ENCODE measurements around the gene MPO.

MPO gene

DNA sequence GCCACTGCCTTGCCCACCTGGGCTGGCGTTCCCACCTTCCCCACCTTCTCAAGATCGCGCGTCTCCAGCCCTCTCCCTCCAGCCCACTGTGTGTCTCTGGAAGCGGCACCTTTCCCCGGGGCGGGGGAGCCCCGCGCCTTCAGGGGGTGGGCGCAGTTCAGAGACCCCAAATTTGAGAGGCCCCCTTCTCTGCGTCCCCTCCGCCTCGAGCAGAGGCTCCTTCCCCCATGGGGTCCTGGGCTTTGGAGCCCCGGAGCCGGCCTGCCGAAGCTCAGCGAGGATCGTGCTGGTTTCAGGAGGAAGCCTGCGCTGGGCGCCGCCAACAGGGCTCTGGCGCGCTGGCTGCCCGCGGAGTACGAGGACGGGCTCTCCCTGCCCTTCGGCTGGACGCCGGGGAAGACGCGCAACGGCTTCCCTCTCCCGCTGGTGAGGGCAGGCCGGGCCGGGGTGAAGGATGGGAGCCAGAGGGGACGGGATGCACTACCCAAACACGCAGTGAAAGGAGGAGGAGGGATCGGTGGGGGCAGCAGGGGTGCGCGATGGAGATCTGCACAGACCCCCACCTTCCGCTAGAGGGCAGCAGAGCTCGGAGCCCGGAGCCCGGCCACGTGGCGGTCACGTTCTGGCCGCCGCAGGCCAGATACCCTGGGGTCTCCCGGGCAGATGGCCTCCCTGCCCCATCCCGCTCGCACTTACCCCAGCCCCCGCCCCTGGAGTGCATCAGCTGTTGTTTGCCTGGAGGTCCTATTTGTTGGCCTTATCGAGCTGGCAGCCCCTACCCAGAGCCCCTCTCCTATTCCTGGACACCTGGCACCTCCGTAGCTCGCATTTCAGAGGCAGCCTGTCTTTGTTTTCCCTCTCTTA is 31.2 kb downstream of the MPO start:
- peak overlapping the region; percentile 30 to 79 (median 63) for H3K4me3 ChIP-seq (ENCODE audit: control insufficient read depth in 1 of 7, extremely low read depth in 1 of 7, insufficient read depth in 4 of 7, low read depth in 2 of 7, low read length in 6 of 7)
- H3K27me3 ChIP-seq (replicated peaks in 2 of 5; ENCODE audit: control insufficient read depth in 4 of 5, insufficient read depth in 5 of 5, low read length in 4 of 5), result peaks cover 0 to 19% (median 4%) of the 10 kb centered on the region in 5 experiments
- H3K36me3 ChIP-seq (ENCODE audit: control insufficient read depth in 4 of 4, insufficient read depth in 4 of 4, low read length in 3 of 4), result no peaks in the 10 kb centered on the region
- POLR2A ChIA-PET, result interaction anchor here (1.2 kb wide), 1 partner anchor 30 kb away, joined by 3 read pairs; the partner anchor contains the start of gene MKS1
- H3K9me3 ChIP-seq (ENCODE audit: control extremely low read depth in 1 of 5, control insufficient read depth in 4 of 5, insufficient read depth in 2 of 5, low read depth in 1 of 5, low read length in 4 of 5), result no peaks in the 10 kb centered on the region
- CTCF ChIA-PET, result interaction anchor here (0.7 to 2.1 kb wide), 20 partner anchors 13 to 254 kb away, joined by 3 to 10 read pairs (median 3); no protein-coding TSS in a partner anchor
- 6% methylated on average over 52 of the region's 57 CpGs for WGBS (ENCODE audit: insufficient coverage)
- DNase-seq, result peak; percentile 46 to 67 (median 66)
- peaks cover 0 to 19% (median 15%) of the 10 kb centered on the region in 4 experiments for H3K4me1 ChIP-seq (ENCODE audit: control extremely low read depth in 1 of 4, control insufficient read depth in 4 of 4, insufficient read depth in 4 of 4, low read length in 3 of 4)
- no peak overlapping the region for H3K27ac ChIP-seq (ENCODE audit: insufficient read depth in 1 of 2, low read depth in 1 of 2, low read length in 2 of 2, poor library complexity in 1 of 2, severe bottlenecking in 2 of 2)

DNA sequence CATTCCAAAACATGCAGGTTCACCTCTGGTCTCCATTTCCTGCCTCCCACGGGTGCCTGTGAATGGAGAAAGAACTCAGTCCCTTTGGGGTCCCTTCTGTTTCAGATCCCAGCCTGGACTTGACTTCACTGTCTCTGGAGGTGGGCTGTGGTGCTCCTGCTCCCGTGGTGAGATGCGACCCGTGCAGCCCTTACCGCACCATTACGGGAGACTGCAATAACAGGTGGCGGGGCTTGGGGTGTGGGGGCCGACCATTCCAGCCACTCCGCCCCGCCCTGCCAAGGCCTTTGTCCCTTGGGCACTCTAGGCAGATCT is 31.8 kb downstream of the MPO start:
- POLR2A ChIA-PET, result interaction anchor here (1.2 kb wide), 1 partner anchor 30 kb away, joined by 3 read pairs; the partner anchor contains the start of gene MKS1
- Histone ChIP-seq H3K27me3 (replicated peaks in 2 of 5; ENCODE audit: control insufficient read depth in 4 of 5, insufficient read depth in 5 of 5, low read length in 4 of 5) (peaks cover 0 to 19% (median 4%) of the 10 kb centered on the region in 5 experiments), H3K36me3 (ENCODE audit: control insufficient read depth in 4 of 4, insufficient read depth in 4 of 4, low read length in 3 of 4) (no peaks in the 10 kb centered on the region), H3K4me3 (ENCODE audit: control insufficient read depth in 1 of 7, extremely low read depth in 1 of 7, insufficient read depth in 4 of 7, low read depth in 2 of 7, low read length in 6 of 7) (peak overlapping the region in 5 of 7 experiments; percentile 42 to 79 (median 63)), H3K9me3 (ENCODE audit: control extremely low read depth in 1 of 5, control insufficient read depth in 4 of 5, insufficient read depth in 2 of 5, low read depth in 1 of 5, low read length in 4 of 5) (no peaks in the 10 kb centered on the region), H3K27ac (ENCODE audit: insufficient read depth in 1 of 2, low read depth in 1 of 2, low read length in 2 of 2, poor library complexity in 1 of 2, severe bottlenecking in 2 of 2) (no peak overlapping the region), H3K4me1 (ENCODE audit: control extremely low read depth in 1 of 4, control insufficient read depth in 4 of 4, insufficient read depth in 4 of 4, low read length in 3 of 4) (peaks cover 0 to 19% (median 15%) of the 10 kb centered on the region in 4 experiments)
- CTCF ChIA-PET, result interaction anchor here (1.0 to 2.1 kb wide), 9 partner anchors 16 to 255 kb away, joined by 3 to 10 read pairs (median 3); no protein-coding TSS in a partner anchor
- 42% methylated on average over 9 of the region's 10 CpGs for WGBS (ENCODE audit: insufficient coverage)
- no peak for DNase-seq

- 67% methylated on average over 9 of the region's 10 CpGs for WGBS (ENCODE audit: insufficient coverage)
- Histone ChIP-seq H3K36me3 (ENCODE audit: control insufficient read depth in 4 of 4, insufficient read depth in 4 of 4, low read length in 3 of 4) (no peaks in the 10 kb centered on the region), H3K4me3 (ENCODE audit: control insufficient read depth in 1 of 7, extremely low read depth in 1 of 7, insufficient read depth in 4 of 7, low read depth in 2 of 7, low read length in 6 of 7) (no peak overlapping the region), H3K4me1 (ENCODE audit: control extremely low read depth in 1 of 4, control insufficient read depth in 4 of 4, insufficient read depth in 4 of 4, low read length in 3 of 4) (peaks cover 0 to 19% (median 15%) of the 10 kb centered on the region in 4 experiments), H3K9me3 (ENCODE audit: control extremely low read depth in 1 of 5, control insufficient read depth in 4 of 5, insufficient read depth in 2 of 5, low read depth in 1 of 5, low read length in 4 of 5) (no peaks in the 10 kb centered on the region), H3K27ac (ENCODE audit: insufficient read depth in 1 of 2, low read depth in 1 of 2, low read length in 2 of 2, poor library complexity in 1 of 2, severe bottlenecking in 2 of 2) (no peak overlapping the region), H3K27me3 (replicated peaks in 2 of 5; ENCODE audit: control insufficient read depth in 4 of 5, insufficient read depth in 5 of 5, low read length in 4 of 5) (peaks cover 0 to 19% (median 6%) of the 10 kb centered on the region in 5 experiments)
- POLR2A ChIA-PET, result no interaction called here
- CTCF ChIA-PET, result interaction anchor here (0.7 to 2.4 kb wide), 10 partner anchors 9 to 256 kb away, joined by 3 to 7 read pairs (median 4); partner anchors contain the start of genes LPO and MKS1
- peak in 1 of 3 donors; percentile 9 for DNase-seq
Measured at GRCh38 chr17:58247511-58248363, 33.0 kb downstream of the MPO start.

- CTCF ChIA-PET, result interaction anchor here (1.0 to 2.4 kb wide), 3 partner anchors 16 to 98 kb away, joined by 3 to 7 read pairs (median 3); partner anchors contain the start of gene MKS1
Measured at GRCh38 chr17:58246781-58247180, 34.0 kb downstream of the MPO start.

DNA sequence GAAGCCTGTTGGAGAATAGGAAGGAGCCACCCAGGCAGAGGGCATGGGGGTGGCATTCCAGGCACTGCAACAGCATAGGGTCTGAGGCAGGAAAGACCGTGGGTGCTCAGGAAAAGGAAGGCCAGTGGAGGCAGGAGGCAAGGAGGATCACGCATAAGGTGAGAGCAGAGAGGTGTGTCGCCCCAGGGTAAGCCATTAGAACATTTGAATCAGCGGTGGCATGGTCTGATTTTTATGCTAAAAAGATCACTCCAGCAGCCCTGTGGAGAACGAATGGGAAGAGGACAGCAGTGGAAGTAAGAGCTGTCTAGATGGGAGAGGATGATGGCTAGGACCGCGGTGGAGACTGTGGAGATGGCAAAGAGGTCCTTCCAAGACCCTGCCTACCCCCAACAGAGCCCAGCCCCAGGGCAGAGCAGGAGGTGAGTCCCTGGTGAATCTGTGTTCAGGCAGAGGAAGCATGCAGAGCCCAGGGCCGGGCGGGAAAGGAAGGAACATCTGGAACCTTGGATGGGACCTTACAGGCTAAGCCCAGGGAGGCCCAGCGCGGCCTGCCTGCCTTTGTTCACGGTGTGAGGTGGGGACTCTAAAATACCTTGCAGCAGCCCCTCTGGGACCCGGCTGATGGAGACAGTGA is 34.5 kb downstream of the MPO start:
- no peaks in the 10 kb centered on the region for H3K9me3 ChIP-seq (ENCODE audit: control extremely low read depth in 1 of 5, control insufficient read depth in 4 of 5, insufficient read depth in 2 of 5, low read depth in 1 of 5, low read length in 4 of 5)
- CTCF ChIA-PET, result interaction anchor here (1.0 to 2.4 kb wide), 2 partner anchors 15 to 27 kb away, joined by 3 to 7 read pairs; partner anchors contain the start of gene MKS1
- H3K4me3 ChIP-seq (ENCODE audit: control insufficient read depth in 1 of 7, extremely low read depth in 1 of 7, insufficient read depth in 4 of 7, low read depth in 2 of 7, low read length in 6 of 7), result no peak overlapping the region
- POLR2A ChIA-PET, result no interaction called here
- H3K36me3 ChIP-seq (ENCODE audit: control insufficient read depth in 4 of 4, insufficient read depth in 4 of 4, low read length in 3 of 4), result no peaks in the 10 kb centered on the region
- 88% methylated on average over 13 of the region's 13 CpGs for WGBS (ENCODE audit: insufficient coverage)
- no peak for DNase-seq
- peaks cover 0 to 19% (median 15%) of the 10 kb centered on the region in 4 experiments for H3K4me1 ChIP-seq (ENCODE audit: control extremely low read depth in 1 of 4, control insufficient read depth in 4 of 4, insufficient read depth in 4 of 4, low read length in 3 of 4)
- no peak overlapping the region for H3K27ac ChIP-seq (ENCODE audit: insufficient read depth in 1 of 2, low read depth in 1 of 2, low read length in 2 of 2, poor library complexity in 1 of 2, severe bottlenecking in 2 of 2)
- H3K27me3 ChIP-seq (replicated peaks in 2 of 5; ENCODE audit: control insufficient read depth in 4 of 5, insufficient read depth in 5 of 5, low read length in 4 of 5), result peaks cover 0 to 22% (median 13%) of the 10 kb centered on the region in 5 experiments

More at GRCh38 chr17:58246781-58247180, 34.0 kb downstream of the MPO start:
- POLR2A ChIA-PET, result no interaction called here
- Histone ChIP-seq H3K27me3 (replicated peaks in 2 of 5; ENCODE audit: control insufficient read depth in 4 of 5, insufficient read depth in 5 of 5, low read length in 4 of 5) (peaks cover 0 to 21% (median 9%) of the 10 kb centered on the region in 5 experiments), H3K4me3 (ENCODE audit: control insufficient read depth in 1 of 7, extremely low read depth in 1 of 7, insufficient read depth in 4 of 7, low read depth in 2 of 7, low read length in 6 of 7) (no peak overlapping the region), H3K27ac (ENCODE audit: insufficient read depth in 1 of 2, low read depth in 1 of 2, low read length in 2 of 2, poor library complexity in 1 of 2, severe bottlenecking in 2 of 2) (no peak overlapping the region), H3K9me3 (ENCODE audit: control extremely low read depth in 1 of 5, control insufficient read depth in 4 of 5, insufficient read depth in 2 of 5, low read depth in 1 of 5, low read length in 4 of 5) (no peaks in the 10 kb centered on the region), H3K4me1 (ENCODE audit: control extremely low read depth in 1 of 4, control insufficient read depth in 4 of 4, insufficient read depth in 4 of 4, low read length in 3 of 4) (peaks cover 0 to 19% (median 15%) of the 10 kb centered on the region in 4 experiments), H3K36me3 (ENCODE audit: control insufficient read depth in 4 of 4, insufficient read depth in 4 of 4, low read length in 3 of 4) (no peaks in the 10 kb centered on the region)
- no peak for DNase-seq
- WGBS (ENCODE audit: insufficient coverage), result 100% methylated on average over 1 of the region's 1 CpG

DNA sequence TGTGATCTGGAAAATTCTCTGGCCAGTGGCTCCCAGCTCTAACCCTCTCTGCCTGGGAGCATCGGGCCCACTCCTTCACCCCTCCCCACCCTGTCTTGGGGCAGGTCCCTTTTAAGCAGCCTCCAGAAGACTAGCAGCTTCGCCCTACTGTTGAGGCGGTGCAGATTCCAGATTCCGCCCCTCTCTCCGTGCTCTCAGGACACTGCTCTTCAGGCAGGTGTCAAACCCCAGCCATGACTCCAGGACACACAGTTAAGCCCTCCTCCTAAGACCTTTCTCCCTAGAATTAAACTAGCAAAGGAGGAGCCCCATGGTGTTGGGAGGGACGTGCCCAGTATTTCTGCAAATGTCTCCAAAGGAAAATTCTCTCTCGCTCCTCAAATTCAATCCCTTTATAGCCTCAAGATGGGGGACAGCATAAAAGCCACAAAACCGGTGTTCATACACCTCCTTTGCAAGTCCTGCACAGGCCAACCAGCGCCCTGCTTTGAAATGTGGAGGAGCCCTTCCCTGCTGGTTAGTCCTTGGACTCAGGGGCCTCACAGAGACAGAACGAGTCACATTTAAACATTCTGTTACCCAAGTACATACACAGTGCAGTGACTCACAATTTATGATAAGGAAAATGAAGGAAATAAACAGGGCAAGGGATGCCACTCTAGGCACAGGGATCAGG is 35.2 kb downstream of the MPO start:
- Histone ChIP-seq H3K4me3 (ENCODE audit: control insufficient read depth in 1 of 7, extremely low read depth in 1 of 7, insufficient read depth in 4 of 7, low read depth in 2 of 7, low read length in 6 of 7) (no peak overlapping the region), H3K36me3 (ENCODE audit: control insufficient read depth in 4 of 4, insufficient read depth in 4 of 4, low read length in 3 of 4) (no peaks in the 10 kb centered on the region), H3K9me3 (ENCODE audit: control extremely low read depth in 1 of 5, control insufficient read depth in 4 of 5, insufficient read depth in 2 of 5, low read depth in 1 of 5, low read length in 4 of 5) (no peaks in the 10 kb centered on the region), H3K27ac (ENCODE audit: insufficient read depth in 1 of 2, low read depth in 1 of 2, low read length in 2 of 2, poor library complexity in 1 of 2, severe bottlenecking in 2 of 2) (no peak overlapping the region), H3K4me1 (ENCODE audit: control extremely low read depth in 1 of 4, control insufficient read depth in 4 of 4, insufficient read depth in 4 of 4, low read length in 3 of 4) (peaks cover 0 to 19% (median 15%) of the 10 kb centered on the region in 4 experiments), H3K27me3 (replicated peaks in 2 of 5; ENCODE audit: control insufficient read depth in 4 of 5, insufficient read depth in 5 of 5, low read length in 4 of 5) (peaks cover 0 to 27% (median 13%) of the 10 kb centered on the region in 5 experiments)
- DNase-seq, result no peak
- WGBS (ENCODE audit: insufficient coverage), result 100% methylated on average over 7 of the region's 10 CpGs
- ChIA-PET POLR2A (no interaction called here), CTCF (interaction anchor here (1.1 kb wide), 1 partner anchor 75 kb away, joined by 3 read pairs; no protein-coding TSS in a partner anchor)

Data from common myeloid progenitor, CD34-positive (primary cell).